NCI-H128 (cell line): ENCODE data around the gene FMNL3.
"Not testable (repeated sequence)": the region's sequence is repeated elsewhere in the genome, so short reads cannot be mapped to it uniquely, and the experiment has no call there.

ENCODE experiments used
- DNase-seq: peaks from one replicate; lab custom pipeline; 2025; ENCODE audit not compliant: unreplicated experiment; lab: John Stamatoyannopoulos, UW

Gene FMNL3

GRCh38 chr12:49717800-49718199 lies 10.6 kb upstream of the FMNL3 start:
- not testable (repeated sequence) for DNase-seq

GRCh38 chr12:49716553-49716952 lies 9.3 kb upstream of the FMNL3 start:
- DNase-seq = no peak

GRCh38 chr12:49713952-49714351 lies 6.7 kb upstream of the FMNL3 start:
- not testable (repeated sequence) for DNase-seq

- DNase-seq = no peak
These were observed 1.6 kb upstream of the FMNL3 start for GRCh38 chr12:49708851-49709250.

- DNase-seq = no peak
These were observed 575 bp upstream of the FMNL3 start for GRCh38 chr12:49707812-49708147.

GRCh38 chr12:49706351-49707127 lies 666 bp downstream of the FMNL3 start:
- no peak for DNase-seq

GRCh38 chr12:49705479-49706134 lies 1.6 kb downstream of the FMNL3 start:
- DNase-seq = no peak

- no peak for DNase-seq
These were observed 3.5 kb downstream of the FMNL3 start for GRCh38 chr12:49703647-49704137.

- DNase-seq = no peak
These were observed 4.5 kb downstream of the FMNL3 start for GRCh38 chr12:49702676-49703215.

GRCh38 chr12:49702009-49702408 lies 5.2 kb downstream of the FMNL3 start:
- DNase-seq = no peak

GRCh38 chr12:49698619-49699545 lies 8.3 kb downstream of the FMNL3 start:
- DNase-seq = no peak

GRCh38 chr12:49697808-49698207 lies 9.4 kb downstream of the FMNL3 start:
- no peak for DNase-seq

- DNase-seq = no peak
These were observed 10.5 kb downstream of the FMNL3 start for GRCh38 chr12:49696723-49697122.

GRCh38 chr12:49693931-49694444 lies 13.2 kb downstream of the FMNL3 start:
- no peak for DNase-seq

- DNase-seq = no peak
These were observed 14.4 kb downstream of the FMNL3 start for GRCh38 chr12:49692851-49693250.

GRCh38 chr12:49689785-49690184 lies 17.4 kb downstream of the FMNL3 start:
- no peak for DNase-seq

- DNase-seq = no peak
These were observed 18.0 kb downstream of the FMNL3 start for GRCh38 chr12:49689237-49689636.

- DNase-seq = no peak
These were observed 19.3 kb downstream of the FMNL3 start for GRCh38 chr12:49687941-49688340.

- DNase-seq = no peak
These were observed 22.8 kb downstream of the FMNL3 start for GRCh38 chr12:49684310-49684854.

- DNase-seq = no peak
These were observed 23.5 kb downstream of the FMNL3 start for GRCh38 chr12:49683599-49684309.
